ENCODE data around the gene MAST2. TPM values are rescaled to one million over a fixed set of nuclear protein-coding genes. Genes with fewer than 3 reads are reported as not detected.
A peak's percentile ranks its signal among the peaks of the same experiment; 100 is the strongest.
"Not testable (repeated sequence)": the region's sequence is repeated elsewhere in the genome, so short reads cannot be mapped to it uniquely, and the experiment has no call there.

Gene MAST2
- total RNA-seq, 1 donor from 2014 or later = 81.2 TPM

DNA sequence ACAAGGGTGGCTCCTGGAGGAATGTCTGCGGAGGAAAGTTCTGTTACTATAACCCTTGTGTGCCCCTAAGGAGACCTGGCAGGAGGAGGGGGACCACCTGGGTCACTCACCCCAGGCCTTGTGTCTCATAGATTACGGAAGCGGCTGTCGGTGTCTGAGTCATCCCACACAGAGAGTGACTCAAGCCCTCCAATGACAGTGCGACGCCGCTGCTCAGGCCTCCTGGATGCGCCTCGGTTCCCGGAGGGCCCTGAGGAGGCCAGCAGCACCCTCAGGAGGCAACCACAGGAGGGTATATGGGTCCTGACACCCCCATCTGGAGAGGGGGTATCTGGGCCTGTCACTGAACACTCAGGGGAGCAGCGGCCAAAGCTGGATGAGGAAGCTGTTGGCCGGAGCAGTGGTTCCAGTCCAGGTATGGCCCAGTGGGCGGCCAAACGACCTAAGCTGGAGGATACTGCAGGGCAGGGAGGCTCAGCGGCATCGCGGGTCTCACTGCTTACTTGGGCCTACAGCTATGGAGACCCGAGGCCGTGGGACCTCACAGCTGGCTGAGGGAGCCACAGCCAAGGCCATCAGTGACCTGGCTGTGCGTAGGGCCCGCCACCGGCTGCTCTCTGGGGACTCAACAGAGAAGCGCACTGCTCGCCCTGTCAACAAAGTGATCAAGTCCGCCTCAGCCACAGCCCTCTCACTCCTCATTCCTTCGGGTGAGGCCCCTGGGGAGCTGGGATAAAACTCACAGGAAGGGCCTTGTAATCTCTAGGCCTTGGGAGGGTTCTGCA, 227.7 kb downstream of the MAST2 start:
- intact Hi-C loops (cut with DNase I) = no loop called here
- DNase-seq (ENCODE audit: low spot score) = no peak

DNA sequence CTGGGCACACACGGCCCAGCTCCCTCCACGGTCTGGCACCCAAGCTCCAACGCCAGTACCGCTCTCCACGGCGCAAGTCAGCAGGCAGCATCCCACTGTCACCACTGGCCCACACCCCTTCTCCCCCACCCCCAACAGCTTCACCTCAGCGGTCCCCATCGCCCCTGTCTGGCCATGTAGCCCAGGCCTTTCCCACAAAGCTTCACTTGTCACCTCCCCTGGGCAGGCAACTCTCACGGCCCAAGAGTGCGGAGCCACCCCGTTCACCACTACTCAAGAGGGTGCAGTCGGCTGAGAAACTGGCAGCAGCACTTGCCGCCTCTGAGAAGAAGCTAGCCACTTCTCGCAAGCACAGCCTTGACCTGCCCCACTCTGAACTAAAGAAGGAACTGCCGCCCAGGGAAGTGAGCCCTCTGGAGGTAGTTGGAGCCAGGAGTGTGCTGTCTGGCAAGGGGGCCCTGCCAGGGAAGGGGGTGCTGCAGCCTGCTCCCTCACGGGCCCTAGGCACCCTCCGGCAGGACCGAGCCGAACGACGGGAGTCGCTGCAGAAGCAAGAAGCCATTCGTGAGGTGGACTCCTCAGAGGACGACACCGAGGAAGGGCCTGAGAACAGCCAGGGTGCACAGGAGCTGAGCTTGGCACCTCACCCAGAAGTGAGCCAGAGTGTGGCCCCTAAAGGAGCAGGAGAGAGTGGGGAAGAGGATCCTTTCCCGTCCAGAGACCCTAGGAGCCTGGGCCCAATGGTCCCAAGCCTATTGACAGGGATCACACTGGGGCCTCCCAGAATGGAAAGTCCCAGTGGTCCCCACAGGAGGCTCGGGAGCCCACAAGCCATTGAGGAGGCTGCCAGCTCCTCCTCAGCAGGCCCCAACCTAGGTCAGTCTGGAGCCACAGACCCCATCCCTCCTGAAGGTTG, 231.4 kb downstream of the MAST2 start:
- DNase-seq (ENCODE audit: low spot score) = no peak
- intact Hi-C loops (cut with DNase I) = loop anchor here (5.0 kb wide), 1 partner anchor 97 kb away; the partner anchor contains the start of gene PIK3R3

DNA sequence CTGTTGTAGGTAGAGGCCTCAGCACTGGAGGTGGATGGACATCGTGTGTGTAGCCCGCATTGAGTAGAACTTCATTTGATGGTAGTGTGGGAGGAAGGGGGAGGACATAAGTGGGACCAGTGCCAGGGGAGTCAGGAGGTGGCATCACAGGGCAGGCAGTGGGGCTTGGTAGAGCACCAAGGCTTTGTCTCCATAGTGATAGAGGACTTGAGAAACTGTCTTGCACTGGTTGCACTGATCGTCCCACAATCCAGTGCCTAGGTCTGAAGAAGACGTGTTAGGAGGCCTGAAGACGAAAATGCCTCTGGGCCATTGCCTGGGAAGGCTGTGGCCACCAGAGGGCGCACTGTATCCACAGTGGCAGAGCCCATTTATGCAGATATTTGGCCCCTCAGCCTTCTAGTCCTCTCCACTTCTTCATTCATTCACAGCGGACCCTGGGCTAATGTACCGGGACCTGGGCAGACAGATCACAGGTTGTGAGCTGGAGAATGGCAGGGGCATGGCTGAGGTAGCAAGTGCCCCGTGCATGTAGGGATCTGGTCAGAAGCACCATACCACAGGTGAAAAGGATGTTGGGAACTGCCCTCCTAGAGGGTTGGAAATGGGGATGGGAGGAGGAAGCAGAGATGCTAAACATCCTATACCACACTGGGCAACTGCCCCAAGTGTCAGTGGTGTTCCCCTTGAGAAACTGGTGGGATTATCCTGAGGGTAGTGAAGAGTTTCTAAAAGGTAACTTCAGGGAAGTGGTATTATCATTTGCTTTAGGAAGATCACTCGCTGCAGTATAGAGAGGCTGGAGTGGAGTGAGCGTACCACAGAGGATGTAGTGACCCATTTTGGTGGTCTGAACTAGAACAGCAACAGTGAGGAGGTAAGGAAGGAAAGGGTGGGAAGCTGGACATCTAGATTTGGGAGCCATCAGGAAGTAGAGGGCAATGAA, 233.8 kb downstream of the MAST2 start:
- peak; percentile 90 for DNase-seq (ENCODE audit: low spot score)
- intact Hi-C loops (cut with DNase I) = loop anchor here (1.0 to 5.0 kb wide), 3 partner anchors 95 to 186 kb away; partner anchors contain the start of gene PIK3R3

GRCh38 chr1:46039571-46040052, 236.2 kb downstream of the MAST2 start:
- intact Hi-C loops (cut with DNase I) = loop anchor here (5.0 kb wide), 1 partner anchor 93 kb away; the partner anchor contains the start of gene PIK3R3
- DNase-seq (ENCODE audit: low spot score) = no peak

DNA sequence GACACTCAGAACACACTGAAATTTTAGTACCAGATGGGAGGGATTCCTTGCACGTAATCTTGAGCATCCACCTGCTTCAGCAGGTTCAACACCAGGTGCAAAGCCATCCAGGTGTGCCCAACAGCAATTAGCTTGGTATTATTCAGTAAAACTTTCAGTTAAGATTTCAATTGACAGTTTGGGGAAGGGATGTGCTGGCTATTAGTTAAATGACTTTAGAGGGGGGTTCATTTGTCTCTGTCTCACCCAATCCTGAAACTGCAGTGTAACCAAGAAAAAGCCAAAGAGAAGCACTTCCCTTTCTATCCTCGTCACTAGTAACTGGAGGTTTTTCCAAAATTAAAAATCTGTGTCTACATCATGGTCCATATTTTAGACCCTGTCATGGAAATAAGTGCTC, 238.1 kb downstream of the MAST2 start:
- intact Hi-C loops (cut with DNase I) = no loop called here

DNA sequence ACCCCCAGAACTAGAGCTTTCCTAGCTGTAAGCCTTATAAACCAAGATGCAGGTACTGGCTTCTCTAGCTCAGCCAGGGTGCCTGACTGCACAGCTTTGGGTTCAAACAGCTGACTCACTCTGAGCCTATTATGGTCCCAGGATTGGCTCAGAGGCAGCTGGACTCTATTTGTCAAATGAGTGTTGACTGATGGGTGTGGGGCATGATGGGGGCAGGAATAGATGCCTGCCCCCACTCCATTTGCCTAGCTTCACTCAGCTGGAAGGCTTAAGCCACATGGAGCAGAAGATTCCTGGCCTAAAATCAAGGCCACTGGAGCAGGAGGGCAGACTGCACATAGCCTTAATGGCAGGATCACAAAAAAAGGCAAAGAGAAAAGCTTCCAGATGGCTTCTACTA, 238.6 kb downstream of the MAST2 start:
- intact Hi-C loops (cut with DNase I) = no loop called here
- DNase-seq (ENCODE audit: low spot score) = no peak

More for the DNA sequence above, 238.1 kb downstream of the MAST2 start:
- no peak for DNase-seq (ENCODE audit: low spot score)

GRCh38 chr1:46043458-46044017, 240.1 kb downstream of the MAST2 start:
- no peak for DNase-seq (ENCODE audit: low spot score)
- intact Hi-C loops (cut with DNase I) = no loop called here

GRCh38 chr1:46044116-46044515, 240.7 kb downstream of the MAST2 start:
- DNase-seq (ENCODE audit: low spot score) = no peak
- intact Hi-C loops (cut with DNase I) = no loop called here

GRCh38 chr1:46053734-46054133, 250.3 kb downstream of the MAST2 start:
- intact Hi-C loops (cut with DNase I) = no loop called here

GRCh38 chr1:46056325-46056724, 252.9 kb downstream of the MAST2 start:
- intact Hi-C loops (cut with DNase I) = no loop called here
- no peak for DNase-seq (ENCODE audit: low spot score)

More at GRCh38 chr1:46053734-46054133, 250.3 kb downstream of the MAST2 start:
- no peak for DNase-seq (ENCODE audit: low spot score)

GRCh38 chr1:46057215-46057614, 253.8 kb downstream of the MAST2 start:
- intact Hi-C loops (cut with DNase I); DNase-seq (ENCODE audit: low spot score): not testable (repeated sequence)

DNA sequence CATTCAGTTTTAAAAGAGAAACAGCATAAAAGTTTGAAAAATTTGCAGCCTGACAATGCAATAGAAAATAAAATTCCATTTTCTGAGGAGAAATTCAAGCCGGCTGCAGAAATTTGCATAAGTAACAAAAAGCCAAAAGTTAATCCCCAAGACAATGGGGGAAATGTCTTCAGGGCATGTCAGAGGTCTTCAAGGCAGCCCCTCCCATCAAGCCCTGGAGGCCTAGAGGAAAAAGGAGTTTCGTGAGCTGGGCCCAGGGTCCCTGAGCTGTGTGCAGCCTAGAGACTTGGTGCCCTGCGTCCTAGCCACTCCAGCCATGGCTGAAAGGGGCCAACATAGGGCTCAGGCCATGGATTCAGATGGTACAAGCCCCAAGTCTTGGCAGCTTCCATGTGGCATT, 254.4 kb downstream of the MAST2 start:
- no peak for DNase-seq (ENCODE audit: low spot score)

GRCh38 chr1:46058936-46059335, 255.5 kb downstream of the MAST2 start:
- intact Hi-C loops (cut with DNase I) = no loop called here
- no peak for DNase-seq (ENCODE audit: low spot score)

More for the DNA sequence above, 254.4 kb downstream of the MAST2 start:
- intact Hi-C loops (cut with DNase I) = no loop called here

- DNase-seq (ENCODE audit: low spot score) = no peak
- intact Hi-C loops (cut with DNase I) = no loop called here
These were observed 257.7 kb downstream of the MAST2 start for GRCh38 chr1:46061146-46061545.

DNA sequence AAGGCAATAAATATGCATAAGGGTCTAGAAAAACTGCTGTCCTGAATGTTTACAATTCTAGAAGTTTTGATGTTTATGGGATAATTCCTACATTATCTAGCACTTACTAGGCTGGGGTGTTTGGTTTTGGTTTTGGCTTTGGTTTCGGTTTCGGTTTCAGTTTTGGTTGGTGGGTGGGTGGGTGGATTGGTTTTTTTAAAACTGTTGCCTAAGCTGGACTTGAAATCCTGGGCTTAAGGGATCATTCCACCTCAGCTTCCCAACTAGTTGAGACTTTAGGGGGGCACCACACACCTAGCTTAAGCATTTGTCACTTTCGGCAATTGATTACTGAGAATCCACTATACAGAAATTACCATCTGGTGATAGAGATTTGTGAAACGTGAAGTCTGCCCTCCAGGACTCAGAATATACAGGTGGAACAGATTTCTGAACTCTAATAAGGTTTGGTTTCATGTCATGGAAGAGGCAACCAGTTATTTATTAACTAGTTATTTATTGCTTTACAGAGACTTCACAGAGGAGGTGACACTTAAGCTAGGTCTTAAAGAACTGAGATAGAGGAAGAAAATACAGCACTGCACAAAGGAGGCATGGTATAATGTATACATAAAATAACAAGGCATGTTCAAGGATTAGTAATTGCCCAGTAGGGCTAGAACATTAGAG, 259.4 kb downstream of the MAST2 start:
- DNase-seq (ENCODE audit: low spot score) = no peak
- intact Hi-C loops (cut with DNase I) = no loop called here

- DNase-seq (ENCODE audit: low spot score) = no peak
These were observed 261.3 kb downstream of the MAST2 start for GRCh38 chr1:46064708-46065107.

DNA sequence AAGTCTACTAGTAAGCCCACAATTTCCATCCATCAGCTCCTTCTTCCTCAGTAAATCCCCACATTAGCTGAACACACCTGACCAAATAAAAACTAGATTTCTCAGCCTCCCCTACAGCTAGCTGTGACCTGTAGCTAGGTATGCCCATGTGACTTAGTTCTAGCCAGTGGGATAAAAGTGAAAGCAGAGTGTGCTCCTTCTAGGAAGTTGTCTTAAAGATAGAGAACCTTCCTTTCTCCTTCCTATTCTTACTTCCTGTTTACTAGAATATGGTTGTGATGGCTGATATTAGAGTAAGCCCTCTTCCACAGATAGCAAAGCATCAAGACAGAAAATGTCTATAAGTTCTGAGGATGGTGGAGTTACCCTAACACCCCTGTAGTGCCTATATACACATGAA, 262.0 kb downstream of the MAST2 start:
- intact Hi-C loops (cut with DNase I) = no loop called here
- no peak for DNase-seq (ENCODE audit: low spot score)

More at GRCh38 chr1:46064708-46065107, 261.3 kb downstream of the MAST2 start:
- intact Hi-C loops (cut with DNase I) = no loop called here

- no peak for DNase-seq (ENCODE audit: low spot score)
- intact Hi-C loops (cut with DNase I) = no loop called here
These were observed 264.2 kb downstream of the MAST2 start for GRCh38 chr1:46067652-46068051.
